T47D (cell line): Measurements from ENCODE around the gene ACOT6.
"Not testable (repeated sequence)": the region's sequence is repeated elsewhere in the genome, so short reads cannot be mapped to it uniquely, and the experiment has no call there.

Experiments
- DNase-seq, 2 experiments: peaks; one replicate each; pipeline versions ENCODE4 v3.0.0 to v3.0.0-alpha.2; 2011 to 2012; ENCODE audit warnings: low read depth in 1 of 2, low spot score in 1 of 2
- JUND ChIP-seq: IDR thresholded peaks from 2 replicates; pipeline ENCODE4 v1.6.1; 2012; ENCODE audit warnings: low read depth
- in situ Hi-C: cut with HindIII; loops from 2 replicates; pipeline ENCODE4 v1.10.0; 2016; ENCODE audit warnings: low sequenced_read_pairs, low pct_unique_long_range_greater_than_20kb

The ACOT6 gene

DNA sequence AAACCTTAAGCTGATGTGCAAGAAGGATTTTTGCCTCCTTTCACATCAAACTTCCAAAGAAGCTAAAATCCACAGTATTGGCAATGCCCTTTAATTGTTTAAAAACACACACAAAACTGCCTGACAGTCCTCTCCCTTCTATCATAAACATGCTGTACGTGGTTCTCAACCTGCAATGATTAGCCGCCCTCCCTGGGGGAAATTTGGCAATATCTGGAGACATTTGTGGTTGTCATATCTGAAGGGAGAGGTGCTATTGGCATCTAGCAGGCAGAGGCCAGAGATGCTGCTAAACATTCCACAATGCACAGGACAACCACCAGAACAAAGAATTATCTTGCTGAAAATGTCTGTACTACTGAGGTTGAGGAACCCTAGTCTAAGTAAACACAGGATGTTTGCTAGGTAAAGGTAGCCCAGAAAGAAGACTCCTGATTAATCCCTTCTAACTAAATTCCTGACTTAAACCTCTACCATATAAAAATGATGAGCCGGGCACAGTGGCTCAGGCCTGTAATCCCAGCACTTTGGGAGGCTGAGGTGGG, 1.2 kb downstream of the ACOT6 start:
- in situ Hi-C loops, result no loop called here
- no peak for TF ChIP-seq JUND
- DNase-seq, result peak in 1 of 2 experiments; percentile 77

DNA sequence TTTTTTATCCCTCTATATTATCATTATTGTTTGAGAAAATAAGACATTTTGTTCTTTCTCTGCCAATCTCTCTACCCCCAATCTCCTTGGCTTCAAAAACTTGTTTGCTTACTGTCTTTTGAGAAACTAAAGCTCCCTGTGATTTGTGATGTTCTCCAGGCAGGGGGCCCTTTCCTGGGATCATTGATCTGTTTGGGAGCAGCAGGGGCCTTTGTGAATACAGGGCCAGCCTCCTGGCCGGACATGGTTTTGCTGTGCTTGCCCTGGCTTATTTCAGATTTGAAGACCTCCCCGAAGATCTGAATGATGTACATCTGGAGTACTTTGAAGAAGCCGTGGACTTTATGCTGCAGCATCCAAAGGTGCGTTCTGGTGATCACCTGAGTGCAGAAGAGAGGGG, 4.5 kb downstream of the ACOT6 start:
- DNase-seq, result no peak
- TF ChIP-seq JUND, result no peak
- in situ Hi-C loops, result no loop called here

DNA sequence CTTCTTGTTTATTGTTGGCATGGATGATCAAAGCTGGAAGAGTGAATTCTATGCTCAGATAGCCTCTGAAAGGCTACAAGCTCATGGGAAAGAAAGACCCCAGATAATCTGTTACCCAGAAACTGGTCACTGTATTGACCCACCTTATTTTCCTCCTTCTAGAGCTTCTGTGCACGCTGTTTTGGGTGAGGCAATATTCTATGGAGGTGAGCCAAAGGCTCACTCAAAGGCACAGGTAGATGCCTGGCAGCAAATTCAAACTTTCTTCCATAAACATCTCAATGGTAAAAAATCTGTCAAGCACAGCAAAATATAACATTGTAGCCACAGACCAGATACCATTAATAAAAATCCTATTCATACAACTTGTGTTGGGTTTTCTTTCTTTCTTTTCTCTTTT, 7.2 kb downstream of the ACOT6 start:
- no peak for DNase-seq
- no peak for TF ChIP-seq JUND

DNA sequence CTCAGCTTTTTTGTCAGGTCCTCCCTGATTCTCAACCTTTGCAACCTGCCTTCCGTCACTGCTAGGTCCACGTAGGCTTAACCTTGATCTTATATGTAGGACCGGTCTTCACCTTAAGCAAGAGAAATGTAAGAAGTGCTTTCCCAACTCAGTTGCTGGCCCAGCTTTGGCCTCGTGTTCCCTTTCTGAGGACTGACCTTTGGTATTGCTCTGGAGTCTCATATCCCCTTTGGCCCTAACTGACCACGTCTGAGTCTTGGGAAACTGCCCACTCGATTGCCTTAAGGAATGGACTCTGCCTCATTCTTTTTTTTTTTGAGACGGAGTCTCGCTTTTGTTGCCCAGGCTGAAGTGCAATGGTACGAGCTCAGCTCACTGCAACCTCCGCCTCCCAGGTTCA, 8.0 kb downstream of the ACOT6 start:
- DNase-seq, result no peak
- no peak for TF ChIP-seq JUND
- in situ Hi-C loops, result no loop called here

More for the DNA sequence above, 7.2 kb downstream of the ACOT6 start:
- in situ Hi-C loops, result no loop called here

DNA sequence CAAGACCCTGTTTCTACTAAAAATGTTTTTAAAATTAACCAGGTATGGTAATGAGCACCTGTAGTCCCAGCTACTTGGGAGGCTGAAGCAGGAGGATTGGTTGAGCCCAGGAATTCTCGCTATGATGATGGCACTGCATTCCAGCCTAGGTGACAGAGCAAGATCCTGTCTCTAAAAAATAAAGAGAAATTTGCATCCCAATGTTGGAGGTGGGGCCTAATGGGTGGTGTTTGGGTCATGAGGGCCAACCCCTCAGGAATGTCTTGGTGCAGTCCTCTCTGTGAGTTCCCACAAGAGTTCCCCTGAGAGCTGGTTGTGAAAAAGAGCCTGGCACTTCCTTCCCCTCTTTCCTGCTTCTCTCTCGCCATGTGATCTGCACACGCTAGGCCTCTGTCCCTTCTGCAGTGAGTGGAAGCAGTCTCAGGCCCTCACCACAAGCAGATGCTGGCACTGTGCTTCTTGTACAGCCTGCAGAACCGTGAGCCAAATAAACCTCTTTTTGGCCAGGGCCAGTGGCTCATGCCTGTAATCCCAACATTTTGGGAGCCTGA, 11.3 kb downstream of the ACOT6 start:
- DNase-seq, result no peak
- in situ Hi-C loops, result no loop called here
- TF ChIP-seq JUND, result no peak

DNA sequence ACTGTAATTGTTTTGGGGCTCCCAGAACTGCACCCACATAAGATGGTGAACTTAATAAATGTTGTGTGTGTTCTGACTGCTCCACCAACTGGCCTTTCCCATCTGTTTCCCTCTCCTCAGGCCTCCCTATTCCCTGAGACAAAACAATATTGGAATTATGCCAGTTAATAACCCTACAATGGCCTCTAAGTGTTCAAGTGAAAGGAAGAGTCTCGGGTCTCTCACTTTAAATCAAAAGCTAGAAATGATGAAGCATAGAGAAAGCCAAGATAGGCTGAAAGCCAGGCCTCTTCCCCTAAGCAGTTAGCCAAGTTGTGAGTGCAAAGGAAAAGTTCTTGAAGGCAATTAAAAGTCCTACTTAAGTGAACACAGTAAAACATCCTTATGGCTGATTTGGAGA, 13.4 kb downstream of the ACOT6 start:
- in situ Hi-C loops, result no loop called here
- no peak for TF ChIP-seq JUND
- no peak for DNase-seq

DNA sequence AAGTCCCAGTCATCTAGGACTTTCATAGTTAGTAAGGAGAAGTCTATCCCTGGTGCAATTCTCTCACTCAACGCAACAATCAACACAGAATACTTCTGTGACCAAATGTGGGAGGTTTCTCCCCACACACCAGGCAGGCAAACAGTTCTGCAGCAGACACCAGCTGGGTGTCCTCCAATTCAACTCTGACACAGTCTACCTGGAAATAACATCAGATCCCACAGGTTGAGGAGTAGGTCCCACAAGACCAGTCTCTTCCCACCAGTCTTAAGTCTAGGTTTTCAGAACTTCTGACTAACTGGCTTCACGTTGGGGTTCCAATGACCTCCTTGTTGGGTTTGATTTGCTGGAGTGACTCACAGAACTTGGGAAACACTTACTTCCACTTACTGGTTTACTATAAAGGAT, 14.8 kb downstream of the ACOT6 start:
- DNase-seq, result no peak
- no peak for TF ChIP-seq JUND
- in situ Hi-C loops, result no loop called here

DNA sequence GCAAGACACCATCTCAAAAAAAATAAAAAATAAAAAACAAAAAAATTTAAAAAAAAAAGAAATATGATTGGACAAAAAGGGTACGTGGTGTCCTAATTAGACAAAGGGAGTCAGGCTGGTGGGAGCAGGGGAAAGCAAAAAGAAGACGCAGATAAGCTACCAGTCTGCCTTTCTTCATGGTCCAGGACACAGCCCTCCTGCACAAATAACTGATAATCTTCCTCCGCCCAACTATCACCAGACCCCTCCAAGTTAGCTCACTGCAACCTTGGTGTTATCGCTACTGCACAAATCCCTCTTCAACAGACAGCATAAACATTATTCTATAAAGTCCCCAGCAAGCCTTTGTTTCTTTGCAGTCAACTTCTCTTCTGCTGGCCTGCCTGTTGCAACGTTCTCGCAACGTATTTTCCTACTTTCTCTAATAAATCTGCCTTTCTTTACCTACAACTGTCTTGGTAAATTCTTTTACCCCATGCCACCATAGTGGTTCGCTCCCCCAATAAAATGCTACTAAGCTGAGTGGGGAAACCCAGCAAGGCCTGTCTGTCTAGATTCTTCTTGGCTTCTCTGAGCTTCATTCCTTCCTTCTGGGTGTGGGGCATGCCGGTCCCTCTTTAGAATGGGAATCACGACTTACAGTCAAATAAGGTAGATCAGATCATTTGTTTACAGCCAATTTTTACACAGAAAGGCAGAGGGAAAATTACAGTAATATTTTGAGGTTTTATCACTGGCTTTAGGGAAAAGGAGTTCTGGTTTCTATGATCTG, 17.9 kb downstream of the ACOT6 start:
- DNase-seq, result peak in 1 of 2 experiments; percentile 78
- TF ChIP-seq JUND, result no peak
- in situ Hi-C loops, result no loop called here

DNA sequence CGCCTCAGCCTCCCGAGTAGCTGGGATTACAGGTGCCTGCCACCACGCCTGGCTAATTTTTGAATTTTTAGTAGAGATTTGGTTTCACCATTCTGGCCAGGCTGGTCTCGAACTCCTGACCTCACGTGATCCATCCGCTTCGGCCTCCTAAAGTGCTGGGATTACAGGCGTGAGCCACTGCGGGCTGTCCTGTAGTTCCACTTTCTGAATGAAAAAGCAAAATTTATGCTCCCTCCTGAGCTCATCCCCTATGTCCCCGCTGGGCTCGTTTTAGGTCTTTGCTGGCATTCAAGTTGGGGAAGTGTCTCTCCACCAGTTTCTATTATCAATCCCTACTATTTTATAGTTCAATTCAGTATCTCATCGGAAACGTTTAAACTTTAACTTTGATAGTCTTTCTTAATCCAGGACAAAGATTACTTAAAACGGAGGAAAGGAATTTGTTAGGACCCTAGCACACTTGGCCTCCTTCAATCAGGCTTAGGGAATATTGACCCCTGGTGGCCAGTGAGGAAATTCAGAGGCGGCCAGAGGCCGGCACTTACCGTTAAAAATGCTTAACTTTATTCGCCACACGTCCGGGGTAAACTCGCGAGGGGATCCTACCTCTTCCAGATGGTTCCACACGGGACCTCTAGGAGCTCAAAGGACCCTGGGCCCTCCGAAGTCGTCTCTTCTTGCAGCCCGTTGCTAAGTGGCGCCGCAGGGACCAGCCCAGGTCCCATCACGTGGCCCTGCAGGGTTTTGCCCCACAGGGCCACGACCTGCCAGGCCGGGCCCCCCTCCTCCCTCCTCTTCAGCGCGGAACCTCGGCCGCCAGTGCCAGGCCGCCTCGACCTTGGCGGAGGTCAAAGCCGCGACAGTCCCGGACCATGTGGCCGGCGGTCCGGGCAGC, 21.0 kb downstream of the ACOT6 start:
- DNase-seq, result peak; percentile 44 to 89
- no peak for TF ChIP-seq JUND
- in situ Hi-C loops, result no loop called here

DNA sequence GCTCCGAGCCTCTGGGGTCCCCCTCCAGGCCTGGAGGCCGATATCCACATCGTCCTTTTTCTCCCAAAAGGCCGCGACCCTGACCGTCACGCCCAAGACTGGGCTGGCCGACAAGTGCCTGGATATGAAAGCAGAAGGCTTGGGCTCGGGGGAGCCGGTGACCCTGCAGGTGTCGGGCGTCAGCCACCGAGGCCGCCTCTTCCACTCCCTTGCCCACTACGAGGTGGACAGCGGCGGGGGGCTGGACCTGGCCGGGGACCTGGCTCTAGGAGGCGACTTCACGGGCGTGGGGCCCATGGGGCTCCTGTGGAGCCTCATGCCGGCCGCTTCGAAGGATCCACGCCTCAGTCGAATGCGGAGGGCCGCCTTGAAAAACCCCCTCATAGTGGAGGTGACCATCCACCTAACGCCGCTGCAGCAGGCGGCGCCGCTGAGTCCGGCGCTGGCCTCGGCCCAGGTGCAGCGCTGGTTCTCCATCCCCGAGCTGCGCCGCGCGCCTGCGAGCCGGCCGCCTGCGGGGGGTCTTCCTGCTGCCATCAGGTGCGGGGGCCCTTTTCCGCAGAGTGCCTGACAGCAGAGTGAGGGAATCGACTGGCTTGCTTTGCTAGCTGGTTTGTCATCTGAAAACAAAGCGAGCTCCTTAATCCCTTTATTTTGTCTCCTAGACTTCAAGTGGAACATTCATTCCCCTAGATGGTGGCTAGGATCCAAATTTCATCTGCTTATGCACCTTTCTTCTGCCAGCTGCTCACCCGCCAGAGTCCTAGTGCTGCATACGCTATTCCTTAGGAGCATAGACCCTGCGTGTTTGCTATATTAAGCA, 21.9 kb downstream of the ACOT6 start:
- no peak for TF ChIP-seq JUND
- in situ Hi-C loops, result no loop called here
- peak in 1 of 2 experiments; percentile 61 for DNase-seq

DNA sequence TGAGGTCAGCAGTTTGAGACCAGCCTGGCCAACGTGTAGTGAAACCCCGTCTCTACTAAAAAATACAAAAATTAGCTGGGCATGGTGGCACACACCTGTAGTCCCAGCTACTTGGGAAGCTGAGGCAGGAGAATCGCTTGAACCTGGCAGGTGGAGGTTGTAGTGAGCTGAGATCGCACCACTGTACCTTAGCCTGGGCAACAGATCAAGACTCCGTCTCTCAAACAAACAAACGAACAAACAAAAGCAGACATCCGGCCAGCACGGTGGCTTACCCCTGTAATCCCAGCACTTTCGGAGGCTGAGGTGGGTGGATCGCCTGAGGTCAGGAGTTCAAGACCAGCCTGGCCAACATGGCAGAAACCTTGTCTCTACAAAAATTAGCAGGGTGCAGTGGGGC, 24.0 kb downstream of the ACOT6 start:
- DNase-seq, in situ Hi-C loops: not testable (repeated sequence)

DNA sequence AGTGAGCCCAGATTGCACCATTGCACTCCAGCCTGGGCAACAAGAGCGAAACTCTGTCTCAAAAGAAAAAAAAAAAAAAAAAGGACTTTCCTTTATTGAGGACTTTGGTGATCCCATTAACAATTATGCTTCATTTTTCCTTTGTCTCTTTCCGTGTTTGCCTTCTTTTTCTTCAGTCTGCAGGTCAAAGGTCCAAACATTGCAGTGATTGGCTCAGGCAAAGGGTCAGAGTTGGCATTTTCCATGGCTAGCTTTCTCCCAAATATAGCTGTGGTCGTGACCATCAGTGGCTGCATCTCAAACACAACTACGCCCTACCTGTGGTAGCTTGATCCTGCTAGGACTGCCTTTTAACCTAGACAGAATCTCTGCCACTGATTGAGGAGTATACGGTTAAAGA, 25.5 kb downstream of the ACOT6 start:
- DNase-seq, result no peak
- in situ Hi-C loops, result no loop called here
- no peak for TF ChIP-seq JUND
